ENCODE results near the gene RNF146.

DNA sequence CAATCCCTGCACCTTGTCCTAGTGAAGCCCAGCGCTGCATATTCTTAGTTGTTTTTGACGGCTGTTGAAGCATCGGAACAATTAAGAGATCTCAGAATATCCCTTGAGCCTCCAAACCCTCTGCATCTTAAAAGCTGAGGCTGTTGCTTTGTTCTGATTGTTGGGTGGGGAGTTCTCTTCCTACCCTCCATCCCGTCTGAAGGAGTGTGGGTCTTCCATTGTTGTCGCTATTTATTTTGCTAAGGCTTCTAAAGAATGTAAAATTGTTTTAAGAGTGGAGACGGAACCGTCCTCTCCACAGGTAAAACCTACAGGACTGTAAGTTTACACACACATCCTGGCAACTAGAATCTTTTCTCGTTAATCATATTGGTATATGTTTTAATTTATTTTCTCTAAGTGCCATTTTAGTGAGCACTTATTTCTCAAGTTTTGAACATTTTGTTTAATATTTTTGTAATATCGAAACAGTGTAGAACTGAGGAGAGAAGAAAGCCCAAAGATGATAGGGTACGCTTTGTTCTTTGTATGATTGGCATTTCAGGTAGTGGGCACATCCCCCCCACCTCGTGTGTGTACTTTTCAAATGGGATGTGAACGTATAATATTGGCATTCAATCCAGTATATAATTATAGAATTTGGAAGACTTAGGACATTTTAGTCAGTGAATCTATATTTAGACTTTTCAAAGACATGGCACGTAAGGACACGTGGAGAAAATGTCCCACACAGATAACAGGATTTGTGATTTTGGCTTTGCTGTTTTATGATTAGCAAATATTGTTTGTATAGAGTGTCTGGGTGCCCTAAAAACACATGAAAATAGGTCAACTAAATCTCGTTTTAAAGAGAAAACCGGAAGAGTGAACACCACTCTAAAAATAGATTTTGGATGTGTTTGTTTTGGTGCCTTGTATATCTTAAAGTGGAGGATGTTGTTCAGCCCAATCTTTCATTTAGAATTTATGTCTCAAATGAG is 1.3 kb downstream of the RNF146 start:
- TF ChIP-seq RARB (CRISPR knock-in tag; IDR thresholded peaks at IDR 0.05) (no peak), SNAI2 (CRISPR knock-in tag; IDR thresholded peaks at IDR 0.05) (no peak), BACH2 (CRISPR knock-in tag; IDR thresholded peaks at IDR 0.05; ENCODE audit: borderline replicate concordance) (no peak), ZNF565 (CRISPR knock-in tag; conservative IDR thresholded peaks at IDR 0.05; ENCODE audit: low read depth) (no peak), ZC3H10 (CRISPR knock-in tag; IDR thresholded peaks at IDR 0.05) (no peak), ARNTL (CRISPR knock-in tag; IDR thresholded peaks at IDR 0.05; ENCODE audit: borderline replicate concordance, low read depth) (no peak), ZFP3 (CRISPR knock-in tag; IDR thresholded peaks at IDR 0.05) (no peak), CREB5 (CRISPR knock-in tag; IDR thresholded peaks at IDR 0.05; ENCODE audit: low read depth) (no peak)

Data from SK-N-SH treated with all-trans-retinoic acid at 6 μM for 48 hours (cell line).